RWPE1 (cell line): ENCODE results near the gene DHCR24.

Experiments
- CTCF ChIA-PET: fragments of 350-600 bp; sonication (Branson Sonifier 250); formaldehyde crosslinking; extraction: SDS; loops from one replicate; lab custom pipeline; 2021; lab: Yijun Ruan, JAX
- POLR2A ChIA-PET: fragments of 400-600 bp; formaldehyde crosslinking; extraction: SDS; loops from one replicate; lab custom pipeline; 2020; ENCODE audit warnings: antibody characterized with exemption; ENCODE audit not compliant: low non-redundant PET; lab: Yijun Ruan, JAX
- DNase-seq: peaks from one replicate; pipeline ENCODE4 v3.0.0; 2012; ENCODE audit warnings: low spot score
- H3K27ac ChIP-seq: fragments of 450-650 bp; 2 replicates; pipeline ENCODE4 v1.5.1; 2017
- CTCF ChIP-seq: fragments of 450-650 bp; conservative IDR thresholded peaks from 2 replicates; pipeline ENCODE4 v1.5.1; 2017; ENCODE audit warnings: low read depth, mild to moderate bottlenecking

Gene DHCR24

GRCh38 chr1:54807756-54808155, 79.2 kb downstream of the DHCR24 start:
- TF ChIP-seq CTCF = no peak
- ChIA-PET CTCF (interaction anchor here (0.6 kb wide), 2 partner anchors 295 to 556 kb away, joined by 3 to 4 read pairs; no protein-coding TSS in a partner anchor), POLR2A (no interaction called here)
- DNase-seq = no peak
- H3K27ac ChIP-seq = peak overlapping the region; percentile 30

- peak overlapping the region; percentile 30 for H3K27ac ChIP-seq
- POLR2A ChIA-PET = interaction anchor here (0.6 kb wide), 1 partner anchor 67 kb away, joined by 3 read pairs; no protein-coding TSS in a partner anchor
- no peak for TF ChIP-seq CTCF
- CTCF ChIA-PET = interaction anchor here (0.6 to 0.7 kb wide), 3 partner anchors 20 to 294 kb away, joined by 3 to 4 read pairs (median 4); no protein-coding TSS in a partner anchor
- DNase-seq = no peak
Observed at GRCh38 chr1:54806931-54807611, 79.9 kb downstream of the DHCR24 start.

GRCh38 chr1:54805981-54806381, 81.0 kb downstream of the DHCR24 start:
- CTCF ChIA-PET = no interaction called here
- DNase-seq = no peak
- TF ChIP-seq CTCF = no peak
- H3K27ac ChIP-seq = no peak overlapping the region
- POLR2A ChIA-PET = no interaction called here

- H3K27ac ChIP-seq = no peak overlapping the region
- POLR2A ChIA-PET = no interaction called here
- CTCF ChIA-PET = no interaction called here
- DNase-seq = no peak
- TF ChIP-seq CTCF = no peak
Observed at GRCh38 chr1:54805466-54805865, 81.5 kb downstream of the DHCR24 start.

GRCh38 chr1:54804471-54805132, 82.4 kb downstream of the DHCR24 start:
- ChIA-PET POLR2A (no interaction called here), CTCF (no interaction called here)
- no peak for DNase-seq
- peak overlapping the region; percentile 17; the same call in 1 of the 2 replicates for H3K27ac ChIP-seq
- TF ChIP-seq CTCF = no peak

GRCh38 chr1:54803761-54804470, 83.1 kb downstream of the DHCR24 start:
- ChIA-PET POLR2A (no interaction called here), CTCF (interaction anchor here (0.6 kb wide), 1 partner anchor 18 kb away, joined by 3 read pairs; no protein-coding TSS in a partner anchor)
- H3K27ac ChIP-seq = no peak overlapping the region
- DNase-seq = no peak
- TF ChIP-seq CTCF = no peak
